SK-N-SH (cell line): ENCODE data around the gene FRMD8. TPM values are rescaled to one million over a fixed set of nuclear protein-coding genes. Genes with fewer than 3 reads are reported as not detected.

Source experiments
- CTCF ChIA-PET: fragments of 300-600, 350-600 bp; formaldehyde crosslinking; extraction: SDS; loops from one replicate; lab custom pipeline; 2021; lab: Yijun Ruan, JAX
- POLR2A ChIA-PET: fragments of 350-600 bp; sonication (Branson Sonifier 250); formaldehyde crosslinking; extraction: SDS; loops from one replicate; lab custom pipeline; 2020; ENCODE audit warnings: antibody characterized with exemption, inconsistent platforms; lab: Yijun Ruan, JAX
- DNase-seq: peaks from one replicate; pipeline ENCODE4 v3.0.0; 2012
- H2AFZ ChIP-seq: fragments of 200-600 bp; sonication (generic); 2 replicates; pipeline ENCODE4 v1.8.1; 2016; ENCODE audit warnings: antibody characterized with exemption, mild to moderate bottlenecking, low read depth
- H3F3A ChIP-seq: fragments of 200-600 bp; sonication (generic); replicated peaks from 2 replicates; pipeline ENCODE3; 2016; ENCODE audit warnings: antibody characterized with exemption, mild to moderate bottlenecking; ENCODE audit not compliant: insufficient read depth
- H3K27ac ChIP-seq, 2 experiments: fragments of 200-500 bp in 1 of 2; fragments of 200-600 bp in 1 of 2; sonication (Bioruptor generic) in 1 of 2; sonication (generic), shearing (Covaris generic) in 1 of 2; 2 replicates each; pipeline versions ENCODE4 v1.5.1 to v1.6.1; 2014 to 2016; ENCODE audit warnings: low read depth in 2 of 2, inconsistent platforms in 1 of 2, low read length in 1 of 2, mild to moderate bottlenecking in 1 of 2, mixed read lengths in 1 of 2
- H3K27me3 ChIP-seq: fragments of 200-600 bp; sonication (generic), shearing (Covaris generic); 2 replicates; pipeline ENCODE4 v1.6.1; 2016; ENCODE audit warnings: mixed run types; ENCODE audit not compliant: insufficient read depth
- H3K36me3 ChIP-seq, 2 experiments: fragments of 200-500 bp in 1 of 2; fragments of 200-600 bp in 1 of 2; sonication (Bioruptor generic) in 1 of 2; sonication (generic) in 1 of 2; replicated peaks in 1 of 2; 2 replicates each; pipeline versions ENCODE3 to v1.5.1; 2014 to 2016; ENCODE audit warnings: low read length in 1 of 2, mild to moderate bottlenecking in 1 of 2; ENCODE audit not compliant: insufficient read depth in 2 of 2, control insufficient read depth in 1 of 2
- H3K4me1 ChIP-seq, 2 experiments: fragments of 200-500 bp in 1 of 2; fragments of 200-600 bp in 1 of 2; sonication (Bioruptor generic) in 1 of 2; sonication (generic), shearing (Covaris generic) in 1 of 2; 2 replicates each; pipeline versions ENCODE4 v1.5.1 to v1.6.1; 2014 to 2016; ENCODE audit warnings: low read depth in 1 of 2, low read length in 1 of 2, mixed run types in 1 of 2; ENCODE audit not compliant: insufficient read depth in 2 of 2, control insufficient read depth in 1 of 2
- H3K4me2 ChIP-seq: fragments of 200-600 bp; sonication (generic), shearing (Covaris generic); 2 replicates; pipeline ENCODE4 v1.6.1; 2017; ENCODE audit warnings: mixed run types
- H3K4me3 ChIP-seq, 2 experiments: fragments of 200-500 bp in 1 of 2; fragments of 200-600 bp in 1 of 2; sonication (Bioruptor generic) in 1 of 2; sonication (generic), shearing (Covaris generic) in 1 of 2; 2 replicates each; pipeline versions ENCODE4 v1.5.1 to v1.8.1; 2014 to 2016; ENCODE audit warnings: low read depth in 2 of 2, inconsistent platforms in 1 of 2, low read length in 1 of 2, mild to moderate bottlenecking in 1 of 2, mixed read lengths in 1 of 2, moderate library complexity in 1 of 2
- H3K79me2 ChIP-seq: fragments of 200-600 bp; sonication (generic); 2 replicates; pipeline ENCODE4 v1.8.1; 2017; ENCODE audit warnings: mild to moderate bottlenecking; ENCODE audit not compliant: insufficient read depth
- H3K9ac ChIP-seq: fragments of 200-600 bp; sonication (generic); 2 replicates; pipeline ENCODE4 v1.6.1; 2017; ENCODE audit warnings: mixed run types
- H3K9me2 ChIP-seq: fragments of 200-600 bp; sonication (generic); 2 replicates; pipeline ENCODE4 v1.6.1; 2017; ENCODE audit warnings: mixed run types
- H3K9me3 ChIP-seq: fragments of 200-600 bp; sonication (generic); 2 replicates; pipeline ENCODE4 v1.6.1; 2017; ENCODE audit warnings: mixed run types, mild to moderate bottlenecking, moderate library complexity
- H4K20me1 ChIP-seq: fragments of 200-600 bp; sonication (generic); 2 replicates; pipeline ENCODE4 v1.6.1; 2017; ENCODE audit warnings: mild to moderate bottlenecking, mixed run types; ENCODE audit not compliant: insufficient read depth
- CHD2 ChIP-seq: fragments of 150-350 bp; IDR thresholded peaks from 2 replicates; pipeline ENCODE4 v1.6.1; 2018; ENCODE audit warnings: low read length; ENCODE audit not compliant: partially characterized antibody
- CTCF ChIP-seq: fragments of 200-600 bp; sonication (generic); IDR thresholded peaks from 2 replicates; pipeline ENCODE4 v1.6.1; 2017; ENCODE audit warnings: antibody characterized with exemption, mild to moderate bottlenecking, moderate library complexity
- ELF1 ChIP-seq: IDR thresholded peaks from 2 replicates; pipeline ENCODE4 v1.4.0; 2012
- EZH2phosphoT487 ChIP-seq: fragments of 200-600 bp; sonication (generic); IDR thresholded peaks from 2 replicates; pipeline ENCODE4 v1.6.1; 2017; ENCODE audit warnings: low read depth, mixed run types, mild to moderate bottlenecking, antibody characterized with exemption, moderate library complexity, borderline replicate concordance
- FOSL2 ChIP-seq: IDR thresholded peaks from 2 replicates; pipeline ENCODE4 v1.4.0; 2012; ENCODE audit warnings: low read depth, mild to moderate bottlenecking, moderate library complexity, borderline replicate concordance
- GATA2 ChIP-seq: sonication (generic); formaldehyde crosslinking; IDR thresholded peaks from 2 replicates; pipeline ENCODE4 v1.5.0; 2020; ENCODE audit warnings: mild to moderate bottlenecking, missing genetic modification reagents
- NFIC ChIP-seq: IDR thresholded peaks from 2 replicates; pipeline ENCODE4 v1.4.0; 2012; ENCODE audit warnings: borderline replicate concordance
- PBX3 ChIP-seq: IDR thresholded peaks from 2 replicates; pipeline ENCODE4; 2012
- POLR2AphosphoS5 ChIP-seq: IDR thresholded peaks from 2 replicates; pipeline ENCODE4 v1.6.1; 2012; ENCODE audit warnings: low read depth, low read length
- REST ChIP-seq: IDR thresholded peaks from 2 replicates; pipeline ENCODE4 v1.6.1; 2012; ENCODE audit warnings: mild to moderate bottlenecking, low read depth, low read length, moderate library complexity
- SIN3A ChIP-seq: IDR thresholded peaks from 2 replicates; pipeline ENCODE4 v1.6.1; 2012; ENCODE audit warnings: low read depth, mild to moderate bottlenecking, low read length, moderate library complexity, borderline replicate concordance
- SMC3 ChIP-seq: IDR thresholded peaks from 2 replicates; pipeline ENCODE4 v1.6.1; 2012; ENCODE audit warnings: low read depth, low read length, improper control_type of control experiment
- TAF1 ChIP-seq: IDR thresholded peaks from 2 replicates; pipeline ENCODE4 v1.6.1; 2012; ENCODE audit warnings: low read depth, mild to moderate bottlenecking, low read length, moderate library complexity, borderline replicate concordance
- TCF12 ChIP-seq: IDR thresholded peaks from 2 replicates; pipeline ENCODE4 v1.4.0; 2012
- TEAD4 ChIP-seq: IDR thresholded peaks from 2 replicates; pipeline ENCODE4 v1.4.0; 2012; ENCODE audit warnings: mild to moderate bottlenecking, borderline replicate concordance; ENCODE audit not compliant: insufficient read depth
- USF2 ChIP-seq: fragments of 150-350 bp; IDR thresholded peaks from 2 replicates; pipeline ENCODE4 v1.6.1; 2017; ENCODE audit warnings: antibody characterized with exemption, low read length, low read depth, borderline replicate concordance
- YY1 ChIP-seq: IDR thresholded peaks from 2 replicates; pipeline ENCODE4 v1.4.0; 2012; ENCODE audit warnings: low read depth, mild to moderate bottlenecking
- ZBTB33 ChIP-seq: IDR thresholded peaks from 2 replicates; pipeline ENCODE4 v1.4.0; 2012; ENCODE audit warnings: low read depth, borderline replicate concordance
- WGBS: methylation state at CpG from one replicate; pipeline ENCODE4 v1.1.6; 2017; ENCODE audit warnings: low lambda C conversion rate; 5-methylcytosine and 5-hydroxymethylcytosine counted together
- polyA plus RNA-seq, 3 experiments: library from polyadenylated mRNA; depleted of rRNA; stranded (reverse); fragments of >200 nt; gene quantifications; 2 replicates each; pipeline ENCODE4 v1.2.3, GENCODE V29; 2012
- TF ChIP-seq, protein P1 (sequence below): IDR thresholded peaks from 2 replicates; pipeline ENCODE4 v1.4.0; 2012; ENCODE audit warnings: low read depth

FRMD8 gene
- polyA plus RNA-seq, 1 of the 3 experiments (the other 2 are of a cell fraction), result 19.0 TPM

GRCh38 chr11:65382033-65382803 is 4.2 kb upstream of the FRMD8 start, which contains the start of gene SLC25A45 (continued):
- peak; percentile 75 for TF ChIP-seq CTCF
- peak; percentile 65; the same call in 1 of the 2 replicates for TF ChIP-seq POLR2AphosphoS5
- TF ChIP-seq CHD2, result no peak
- no peak for TF ChIP-seq USF2
- TF ChIP-seq ZBTB33, result 0 out of 2 replicates have a peak, but pooled peaks have one; percentile 26
- TF ChIP-seq NFIC, result peak; percentile 60
- peak; percentile 67; the same call in 1 of the 2 replicates for TF ChIP-seq SIN3A
- TF ChIP-seq, all 33 proteins: peak for 20

GRCh38 chr11:65382804-65383368 is 3.6 kb upstream of the FRMD8 start:
- peak overlapping the region; percentile 55 for H2AFZ ChIP-seq
- H3F3A ChIP-seq, result peaks cover 31% of the 10 kb centered on the region
- H3K9me3 ChIP-seq, result no peaks in the 10 kb centered on the region
- H3K27me3 ChIP-seq, result no peaks in the 10 kb centered on the region
- ChIA-PET POLR2A (interaction anchor here (0.5 to 3.9 kb wide), 7 partner anchors 32 to 128 kb away, joined by 3 to 24 read pairs (median 3); partner anchors contain the start of genes MALAT1 and NEAT1), CTCF (interaction anchor here (1.0 to 2.4 kb wide), 10 partner anchors 10 to 127 kb away, joined by 3 to 11 read pairs (median 4); no protein-coding TSS in a partner anchor)
- H3K4me1 ChIP-seq, result peaks cover 32 to 46% of the 10 kb centered on the region in 2 experiments; a peak in 3 of 4 replicates
- no peaks in the 10 kb centered on the region for H4K20me1 ChIP-seq
- peak overlapping the region; percentile 44 to 61 for H3K4me3 ChIP-seq
- no peaks in the 10 kb centered on the region for H3K9me2 ChIP-seq
- H3K4me2 ChIP-seq, result peak overlapping the region; percentile 90
- no peaks in the 10 kb centered on the region for H3K36me3 ChIP-seq
- peaks cover 33% of the 10 kb centered on the region for H3K79me2 ChIP-seq
- H3K9ac ChIP-seq, result peak overlapping the region; percentile 86
- WGBS, result 10% methylated on average over 11 of the region's 12 CpGs
- peak overlapping the region; percentile 98 to 99 for H3K27ac ChIP-seq
- peak; percentile 58 for DNase-seq
- TF ChIP-seq YY1, result no peak
- no peak for TF ChIP-seq EZH2phosphoT487
- TF ChIP-seq TEAD4, result no peak
- TF ChIP-seq SMC3, result no peak
- TF ChIP-seq, protein P1, sequence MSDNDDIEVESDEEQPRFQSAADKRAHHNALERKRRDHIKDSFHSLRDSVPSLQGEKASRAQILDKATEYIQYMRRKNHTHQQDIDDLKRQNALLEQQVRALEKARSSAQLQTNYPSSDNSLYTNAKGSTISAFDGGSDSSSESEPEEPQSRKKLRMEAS, result no peak
- no peak for TF ChIP-seq GATA2 (CRISPR knock-in tag)
- TF ChIP-seq FOSL2, result no peak
- no peak; the same call in 1 of the 2 replicates for TF ChIP-seq TAF1
- peak; percentile 65 for TF ChIP-seq NFIC
- 0 out of 2 replicates have a peak, but pooled peaks have one; percentile 11 for TF ChIP-seq TCF12
- 0 out of 2 replicates have a peak, but pooled peaks have one; percentile 24 for TF ChIP-seq ELF1
- no peak for TF ChIP-seq REST
- peak; percentile 28 for TF ChIP-seq PBX3
